ENCODE results near the gene MTNR1B.

Gene MTNR1B

GRCh38 chr11:92969634-92970347 lies at the start of gene MTNR1B:
Gene MTNR1B (plus strand): TSS chr11:92969651. CDS start chr11:92969726, 75 bp downstream.
- DNase-seq (ENCODE audit: low read depth) = no peak

GRCh38 chr11:92920331-92920730 lies 49.1 kb upstream of the MTNR1B start:
- no peak for DNase-seq (ENCODE audit: low read depth)

GRCh38 chr11:92922731-92923130 lies 46.7 kb upstream of the MTNR1B start:
- DNase-seq (ENCODE audit: low read depth) = no peak

GRCh38 chr11:92929246-92929645 lies 40.2 kb upstream of the MTNR1B start:
- no peak for DNase-seq (ENCODE audit: low read depth)

GRCh38 chr11:92929653-92930052 lies 39.8 kb upstream of the MTNR1B start:
- no peak for DNase-seq (ENCODE audit: low read depth)

GRCh38 chr11:92931746-92932422 lies 37.6 kb upstream of the MTNR1B start:
- DNase-seq (ENCODE audit: low read depth) = no peak

GRCh38 chr11:92939305-92939704 lies 30.1 kb upstream of the MTNR1B start:
- no peak for DNase-seq (ENCODE audit: low read depth)

GRCh38 chr11:92941676-92942571 lies 27.5 kb upstream of the MTNR1B start:
- peak; percentile 21 for DNase-seq (ENCODE audit: low read depth)

GRCh38 chr11:92946707-92947106 lies 22.7 kb upstream of the MTNR1B start:
- no peak for DNase-seq (ENCODE audit: low read depth)

- DNase-seq (ENCODE audit: low read depth) = no peak
Measured at GRCh38 chr11:92948116-92948515, 21.3 kb upstream of the MTNR1B start.

GRCh38 chr11:92954003-92954402 lies 15.4 kb upstream of the MTNR1B start:
- no peak for DNase-seq (ENCODE audit: low read depth)

- no peak for DNase-seq (ENCODE audit: low read depth)
Measured at GRCh38 chr11:92955860-92956259, 13.6 kb upstream of the MTNR1B start.

GRCh38 chr11:92960886-92961285 lies 8.6 kb upstream of the MTNR1B start:
- peak; percentile 5 for DNase-seq (ENCODE audit: low read depth)

- DNase-seq (ENCODE audit: low read depth) = no peak
Measured at GRCh38 chr11:92962446-92962845, 7.0 kb upstream of the MTNR1B start.

- no peak for DNase-seq (ENCODE audit: low read depth)
Measured at GRCh38 chr11:92964471-92964870, 5.0 kb upstream of the MTNR1B start.

- no peak for DNase-seq (ENCODE audit: low read depth)
Measured at GRCh38 chr11:92965196-92965595, 4.3 kb upstream of the MTNR1B start.

- DNase-seq (ENCODE audit: low read depth) = no peak
Measured at GRCh38 chr11:92967178-92967577, 2.3 kb upstream of the MTNR1B start.

GRCh38 chr11:92967867-92968266 lies 1.6 kb upstream of the MTNR1B start:
- no peak for DNase-seq (ENCODE audit: low read depth)

- no peak for DNase-seq (ENCODE audit: low read depth)
Measured at GRCh38 chr11:92969293-92969633, 188 bp upstream of the MTNR1B start.

- DNase-seq (ENCODE audit: low read depth) = no peak
Measured at GRCh38 chr11:92972248-92972647, 2.8 kb downstream of the MTNR1B start.

- no peak for DNase-seq (ENCODE audit: low read depth)
Measured at GRCh38 chr11:92975285-92975684, 5.8 kb downstream of the MTNR1B start.

GRCh38 chr11:92976681-92977080 lies 7.2 kb downstream of the MTNR1B start:
- no peak for DNase-seq (ENCODE audit: low read depth)

GRCh38 chr11:92977401-92977800 lies 8.0 kb downstream of the MTNR1B start:
- DNase-seq (ENCODE audit: low read depth) = no peak
